GM10266 (cell line): ENCODE data around the gene CGGBP1.
A peak's percentile ranks its signal among the peaks of the same experiment; 100 is the strongest.
"Not testable (repeated sequence)": the region's sequence is repeated elsewhere in the genome, so short reads cannot be mapped to it uniquely, and the experiment has no call there.

Experiments used
- DNase-seq: peaks from one replicate; pipeline ENCODE4 v3.0.0; 2012; ENCODE audit errors: extremely low spot score
- CTCF ChIP-seq: IDR thresholded peaks from 2 replicates; pipeline ENCODE4 v1.5.1; 2012; ENCODE audit warnings: mild to moderate bottlenecking, low read depth; ENCODE audit not compliant: control insufficient read depth, insufficient read depth; ENCODE audit errors: missing control alignments

Gene CGGBP1

GRCh38 chr3:88028876-88029275, 29.9 kb downstream of the CGGBP1 start:
- no peak for DNase-seq
- no peak for TF ChIP-seq CTCF

- TF ChIP-seq CTCF = no peak
- no peak for DNase-seq
Measured at GRCh38 chr3:88025001-88025552, 33.7 kb downstream of the CGGBP1 start.

- no peak for DNase-seq
- no peak for TF ChIP-seq CTCF
Measured at GRCh38 chr3:88019024-88019423, 39.8 kb downstream of the CGGBP1 start.

GRCh38 chr3:88015656-88016055, 43.1 kb downstream of the CGGBP1 start:
- DNase-seq = not testable (repeated sequence)

- no peak for TF ChIP-seq CTCF
- no peak for DNase-seq
Measured at GRCh38 chr3:88013592-88013991, 45.2 kb downstream of the CGGBP1 start.

GRCh38 chr3:88010810-88011209, 48.0 kb downstream of the CGGBP1 start:
- no peak for TF ChIP-seq CTCF
- no peak for DNase-seq

- DNase-seq = no peak
- no peak for TF ChIP-seq CTCF
Measured at GRCh38 chr3:88009066-88009465, 49.7 kb downstream of the CGGBP1 start.

- DNase-seq = no peak
Measured at GRCh38 chr3:88005066-88005465, 53.7 kb downstream of the CGGBP1 start.

More at GRCh38 chr3:88005066-88005465, 53.7 kb downstream of the CGGBP1 start:
- TF ChIP-seq CTCF = peak; percentile 42
